ENCODE results near the gene GIT2. TPM values are rescaled to one million over a fixed set of nuclear protein-coding genes. Genes with fewer than 3 reads are reported as not detected.

GIT2 gene
- total RNA-seq (2022; extraction: Qiagen RNA extraction) = 17.4 to 21.1 TPM (median 19.5 TPM) in 5 replicates

GRCh38 chr12:109995686-109996482 is at the start of gene GIT2:
Gene GIT2 (minus strand): TSS chr12:109996368. CDS start chr12:109996224, 144 bp downstream.

GRCh38 chr12:109998904-109999648 is 2.9 kb upstream of the GIT2 start, which contains the start of gene ANKRD13A:
Gene ANKRD13A (plus strand): TSS chr12:109999430. CDS start chr12:109999689, 259 bp downstream.

GRCh38 chr12:109899783-109900751 is 96.1 kb downstream of the GIT2 start, which contains the start of gene TCHP:
Gene TCHP (plus strand): TSS chr12:109900274. CDS start chr12:109903027, 2,753 bp downstream.

GRCh38 chr12:109880043-109880931 is 115.9 kb downstream of the GIT2 start, which contains the start of gene GLTP:
Gene GLTP (minus strand): TSS chr12:109880541. CDS start chr12:109880374, 167 bp downstream.

Other genes starting within 250 kb of the GIT2 start
- gene TRPV4, start 163.0 kb downstream of the GIT2 start, total RNA-seq (2022; extraction: Qiagen RNA extraction) = 0.06 to 0.26 TPM (median 0.14 TPM) in 5 replicates
- gene GLTP, start 115.8 kb downstream of the GIT2 start, total RNA-seq (2022; extraction: Qiagen RNA extraction) = 19.4 to 22.2 TPM (median 20.2 TPM) in 5 replicates
- 13.4 to 17.0 TPM (median 15.8 TPM) in 5 replicates for gene TCHP, start 96.1 kb downstream of the GIT2 start, total RNA-seq (2022; extraction: Qiagen RNA extraction)
- gene ANKRD13A, start 3.1 kb upstream of the GIT2 start, total RNA-seq (2022; extraction: Qiagen RNA extraction) = 14.9 to 19.8 TPM (median 18.1 TPM) in 5 replicates
- 6.5 to 8.5 TPM (median 7.3 TPM) in 5 replicates for gene C12orf76, start 52.2 kb upstream of the GIT2 start, total RNA-seq (2022; extraction: Qiagen RNA extraction)
- gene IFT81, start 128.0 kb upstream of the GIT2 start, total RNA-seq (2022; extraction: Qiagen RNA extraction) = 13.2 to 21.3 TPM (median 18.8 TPM) in 5 replicates